T47D (cell line): ENCODE measurements around the gene DHRS9.

Source experiments
- DNase-seq, 2 experiments: peaks; one replicate each; pipeline versions ENCODE4 v3.0.0 to v3.0.0-alpha.2; 2011 to 2012; ENCODE audit warnings: low read depth in 1 of 2, low spot score in 1 of 2
- JUND ChIP-seq: IDR thresholded peaks from 2 replicates; pipeline ENCODE4 v1.6.1; 2012; ENCODE audit warnings: low read depth
- in situ Hi-C: cut with HindIII; loops from 2 replicates; pipeline ENCODE4 v1.10.0; 2016; ENCODE audit warnings: low sequenced_read_pairs, low pct_unique_long_range_greater_than_20kb

The DHRS9 gene

GRCh38 chr2:169072163-169072925, 3.0 kb downstream of the DHRS9 start:
- DNase-seq: no peak
- in situ Hi-C loops: no loop called here
- TF ChIP-seq JUND: no peak

DNA sequence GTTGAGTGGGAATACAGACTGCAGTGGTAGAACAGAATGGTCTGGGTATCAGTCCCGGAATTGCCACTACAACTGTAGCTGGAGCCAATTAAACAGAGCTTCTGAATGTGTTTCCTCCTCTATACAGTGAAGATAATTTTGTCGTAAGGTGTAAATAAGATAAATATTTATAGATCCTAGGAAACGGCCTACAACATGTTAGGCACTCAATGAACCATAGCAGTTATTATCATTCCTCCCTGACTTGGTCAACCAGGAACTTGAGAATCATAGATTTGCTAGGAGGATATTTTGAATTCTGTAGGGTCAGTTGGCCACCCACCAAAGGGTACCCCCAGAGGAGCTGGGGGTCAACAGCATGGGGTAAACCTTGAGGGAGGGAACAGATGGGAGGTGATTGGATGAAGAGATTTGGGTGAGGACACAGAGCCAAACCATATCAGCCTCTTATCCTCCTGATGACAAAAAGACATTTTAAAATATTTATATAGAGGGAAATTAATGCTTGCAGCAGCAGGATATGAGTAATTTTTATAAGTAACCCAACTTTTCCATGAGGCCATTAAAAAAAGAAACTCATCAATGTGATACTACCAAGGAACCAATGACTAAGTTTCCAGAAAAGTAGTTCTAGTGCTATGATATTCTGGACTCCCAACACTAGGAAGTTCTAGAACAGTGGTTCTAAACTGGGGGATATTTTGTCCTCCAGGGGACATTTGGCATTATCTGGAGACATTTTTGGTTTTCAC, 4.0 kb downstream of the DHRS9 start:
- in situ Hi-C loops: no loop called here
- DNase-seq: no peak
- TF ChIP-seq JUND: no peak

DNA sequence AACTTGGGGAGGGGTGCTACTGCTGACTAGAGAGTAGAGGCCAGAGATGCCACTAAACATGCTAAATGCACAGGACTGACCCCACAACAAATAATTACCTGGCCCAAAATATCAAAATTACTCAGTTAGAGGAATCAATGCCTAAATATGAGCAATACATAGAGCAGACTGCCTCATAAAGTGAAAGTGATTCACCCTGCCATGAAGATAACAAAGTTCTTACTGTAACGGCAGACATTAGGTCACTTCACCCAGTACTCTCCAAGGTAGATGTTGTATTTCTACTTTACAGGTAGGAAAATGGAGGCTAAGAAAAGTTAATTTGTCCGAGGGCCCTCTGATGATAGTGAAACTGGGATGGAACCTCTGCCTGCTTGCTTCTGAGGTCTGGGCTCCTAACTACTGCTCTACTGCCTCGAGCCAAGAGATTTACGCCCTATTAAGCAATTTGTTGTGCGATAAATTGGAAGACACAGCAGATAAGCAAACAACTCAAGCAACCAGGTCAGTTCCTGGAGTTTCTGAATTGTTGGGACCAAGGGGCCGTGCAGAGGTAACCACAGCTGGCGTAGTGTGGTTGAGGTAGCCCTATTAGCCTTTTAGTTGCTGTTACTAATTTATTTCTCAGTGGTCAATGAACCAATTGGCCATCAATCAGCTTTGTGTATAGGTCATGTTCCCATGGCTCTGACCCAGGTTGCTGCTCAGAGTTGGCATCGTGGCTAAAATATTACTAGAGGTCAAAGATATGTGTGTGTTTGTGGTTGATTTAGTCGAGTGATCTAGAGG, 4.8 kb downstream of the DHRS9 start:
- DNase-seq: no peak

GRCh38 chr2:169077674-169078240, 8.4 kb downstream of the DHRS9 start:
- no peak for DNase-seq
- no peak for TF ChIP-seq JUND
- in situ Hi-C loops: no loop called here

More for the DNA sequence above, 4.8 kb downstream of the DHRS9 start:
- TF ChIP-seq JUND: no peak
- in situ Hi-C loops: no loop called here

GRCh38 chr2:169080250-169081069, 11.1 kb downstream of the DHRS9 start:
- in situ Hi-C loops: no loop called here
- no peak for TF ChIP-seq JUND
- DNase-seq: no peak

DNA sequence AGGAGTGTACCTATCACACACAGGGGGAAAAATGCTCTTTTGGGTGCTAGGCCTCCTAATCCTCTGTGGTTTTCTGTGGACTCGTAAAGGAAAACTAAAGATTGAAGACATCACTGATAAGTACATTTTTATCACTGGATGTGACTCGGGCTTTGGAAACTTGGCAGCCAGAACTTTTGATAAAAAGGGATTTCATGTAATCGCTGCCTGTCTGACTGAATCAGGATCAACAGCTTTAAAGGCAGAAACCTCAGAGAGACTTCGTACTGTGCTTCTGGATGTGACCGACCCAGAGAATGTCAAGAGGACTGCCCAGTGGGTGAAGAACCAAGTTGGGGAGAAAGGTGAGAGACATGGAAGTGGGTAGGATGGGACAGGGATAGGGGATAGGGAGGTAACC, 12.2 kb downstream of the DHRS9 start:
- DNase-seq: no peak
- in situ Hi-C loops: no loop called here
- TF ChIP-seq JUND: no peak

DNA sequence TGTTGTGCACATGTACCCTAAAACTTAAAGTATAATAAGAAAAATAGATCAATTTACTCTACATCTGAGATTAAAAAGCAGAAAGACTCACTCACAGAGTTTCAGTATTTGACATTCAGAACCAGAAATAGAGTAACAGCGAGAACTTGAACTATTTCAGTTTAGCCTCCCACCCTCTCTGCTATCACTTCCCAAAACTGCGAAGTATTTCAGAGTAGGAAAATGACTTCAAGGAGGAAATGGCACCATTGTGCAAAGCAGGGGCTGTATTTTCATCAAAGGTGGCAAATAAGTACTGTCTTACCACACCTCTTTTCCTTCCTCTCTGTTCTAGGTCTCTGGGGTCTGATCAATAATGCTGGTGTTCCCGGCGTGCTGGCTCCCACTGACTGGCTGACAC, 13.6 kb downstream of the DHRS9 start:
- no peak for TF ChIP-seq JUND
- DNase-seq: no peak
- in situ Hi-C loops: no loop called here

GRCh38 chr2:169086893-169087467, 17.6 kb downstream of the DHRS9 start:
- DNase-seq: peak in 1 of 2 experiments; percentile 41
- TF ChIP-seq JUND: no peak
- in situ Hi-C loops: no loop called here

DNA sequence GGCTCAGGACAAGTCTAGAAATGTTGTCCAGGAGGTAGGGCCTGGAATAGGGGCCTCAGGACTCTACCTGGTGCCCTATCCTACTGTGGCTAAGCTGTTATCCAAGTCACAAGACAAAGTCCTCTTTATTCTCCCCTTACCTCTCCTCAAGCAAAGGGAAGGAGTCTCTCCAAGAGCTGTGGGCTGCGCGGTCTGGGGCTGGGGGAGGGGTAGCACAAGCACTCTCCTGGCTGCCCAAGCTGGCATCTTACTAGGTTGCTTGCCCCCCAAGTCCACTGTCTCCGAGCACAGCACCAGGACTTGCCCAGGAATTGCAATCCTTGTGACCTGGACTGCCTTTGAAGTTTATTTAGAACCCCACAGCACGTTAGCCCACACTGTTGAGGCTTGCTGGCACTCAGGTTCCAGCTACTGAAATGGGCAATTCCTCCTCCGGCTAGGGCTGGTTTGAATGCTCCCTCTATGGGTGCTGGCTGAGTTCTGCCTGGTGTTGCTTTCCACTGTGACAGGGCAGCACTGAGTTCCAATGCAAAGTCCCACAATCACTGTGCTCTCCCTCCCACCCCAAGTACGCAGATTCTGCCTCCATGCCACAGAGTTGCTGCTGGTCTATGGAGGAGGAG, 18.5 kb downstream of the DHRS9 start:
- TF ChIP-seq JUND: no peak
- in situ Hi-C loops: no loop called here
- no peak for DNase-seq

- in situ Hi-C loops: no loop called here
- DNase-seq: no peak
- no peak for TF ChIP-seq JUND
Observed at GRCh38 chr2:169089182-169089581, 19.8 kb downstream of the DHRS9 start.
